Measurements from ENCODE around the gene HIF3A.

GRCh38 chr19:46339446-46339845 lies 42.6 kb downstream of the HIF3A start:
- TF ChIP-seq CTCF (IDR thresholded peaks at IDR 0.05; ENCODE audit: borderline replicate concordance, extremely low read depth, low read length, poor library complexity, severe bottlenecking) (no peak), EZH2 (IDR thresholded peaks at IDR 0.05; ENCODE audit: borderline replicate concordance, low read depth, low read length, severe bottlenecking) (no peak)

Measured in DND-41 (cell line).